GM18861 (cell line): Measurements from ENCODE around the gene PTPN11.
"Not testable (repeated sequence)": the region's sequence is repeated elsewhere in the genome, so short reads cannot be mapped to it uniquely, and the experiment has no call there.

Experiments
- ATAC-seq: cut with Tn5 transposase; IDR thresholded peaks from one replicate; pipeline ENCODE4 v1.9.1; 2021; ENCODE audit not compliant: unreplicated experiment

Gene PTPN11

GRCh38 chr12:112418608-112419296, at the start of gene PTPN11:
Gene PTPN11, plus strand, starts transcription at chr12:112418947. Its CDS starts 165 bp downstream, at chr12:112419112.
- ATAC-seq: peak; percentile 69

DNA sequence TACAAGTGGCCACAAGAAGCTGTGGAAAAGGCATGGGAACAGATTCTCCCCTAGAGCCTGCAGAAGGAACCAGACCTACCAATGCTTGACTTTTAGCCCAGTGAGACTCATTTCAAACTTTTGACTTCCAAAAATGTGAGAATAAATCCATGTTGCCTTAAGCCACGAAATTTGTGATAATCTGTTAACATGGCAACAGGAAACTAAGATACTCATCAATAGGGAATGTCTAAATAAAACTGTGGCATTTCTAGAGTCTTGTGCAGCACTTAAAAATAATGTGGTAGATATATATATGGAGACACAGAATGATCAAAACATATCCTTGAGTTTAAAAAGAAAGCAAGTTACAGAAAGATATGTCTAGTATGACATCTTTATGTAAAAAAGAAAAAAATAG, 48.5 kb upstream of the PTPN11 start:
- no peak for ATAC-seq

GRCh38 chr12:112370868-112371510, 47.8 kb upstream of the PTPN11 start:
- no peak for ATAC-seq

DNA sequence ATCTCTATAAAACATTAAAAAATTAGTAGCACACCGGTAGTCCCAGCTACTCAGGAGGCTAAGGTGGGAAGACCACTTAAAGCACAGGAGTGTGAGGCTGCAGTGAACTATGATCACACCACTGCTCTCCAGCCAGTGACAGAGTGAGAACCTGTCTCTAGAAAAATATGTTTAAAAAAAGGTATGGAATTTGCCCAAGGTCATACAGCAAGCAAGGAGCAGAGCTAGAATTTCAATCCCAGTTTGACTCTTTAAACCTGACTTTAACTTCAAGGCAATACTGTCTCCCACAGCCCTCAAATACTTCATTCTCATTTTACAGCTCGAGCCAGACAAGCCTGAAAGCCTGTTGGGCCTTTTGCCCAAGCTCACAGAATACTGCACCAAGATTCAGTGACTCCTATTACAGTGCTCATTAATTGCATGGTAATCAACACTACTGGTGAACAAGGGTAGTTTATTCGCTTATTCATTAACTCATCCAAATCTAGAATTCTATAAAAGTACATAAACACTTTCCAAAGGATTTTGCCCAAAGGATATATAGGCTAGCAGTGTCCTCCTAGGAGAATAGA, 44.5 kb upstream of the PTPN11 start:
- ATAC-seq: no peak

DNA sequence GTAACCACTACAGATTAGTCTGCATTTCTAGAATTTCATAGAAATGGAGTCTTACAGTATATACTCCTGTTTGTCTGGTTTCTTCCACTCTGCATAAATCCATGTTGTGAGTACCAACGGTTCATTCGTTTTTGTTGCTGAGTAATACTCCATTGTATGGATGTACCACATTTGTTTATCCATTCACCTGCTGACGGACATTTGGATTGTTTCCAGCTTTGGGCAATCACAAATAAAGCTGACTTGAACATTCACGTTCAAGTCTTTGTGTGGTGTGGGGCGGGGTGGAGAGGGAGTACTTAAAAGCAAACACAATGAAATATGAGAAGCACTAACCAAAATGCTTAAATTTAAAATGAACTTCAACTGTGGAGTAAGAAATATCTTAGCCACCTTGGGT, 43.6 kb upstream of the PTPN11 start:
- no peak for ATAC-seq

DNA sequence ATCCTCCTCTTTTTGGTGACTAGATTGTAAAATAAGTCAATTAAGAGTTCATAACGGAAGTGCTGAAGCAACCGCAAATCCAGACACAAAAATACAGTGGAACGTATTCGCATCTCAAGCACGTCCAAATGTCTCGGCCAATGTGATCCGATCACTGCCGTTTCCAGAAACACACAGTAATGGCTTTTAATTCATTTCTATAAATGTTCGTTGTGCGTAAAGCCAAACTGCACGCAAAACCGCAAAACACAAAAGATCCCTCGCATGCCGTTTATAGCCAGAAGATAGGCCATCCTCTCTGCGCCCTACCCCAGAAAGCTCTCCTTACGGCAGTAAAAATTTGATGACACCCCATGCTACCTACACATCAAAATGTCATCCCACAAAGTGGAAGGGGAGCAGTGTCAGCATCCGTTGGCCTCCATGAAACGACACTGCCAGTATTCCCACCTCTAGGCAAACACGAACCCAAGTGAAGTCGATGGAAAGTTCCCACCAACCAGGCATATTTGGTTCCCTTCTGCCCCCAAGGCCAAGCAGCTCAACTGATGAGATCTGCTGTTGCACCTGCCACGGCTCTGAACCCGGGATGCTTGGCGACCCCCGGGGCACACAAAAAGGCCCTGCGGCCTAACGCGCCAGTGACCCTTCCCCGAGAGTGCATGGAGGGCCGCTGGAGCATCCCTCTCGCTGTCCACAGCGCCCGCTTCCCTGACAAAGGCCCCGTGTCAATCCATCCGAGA, 37.9 kb upstream of the PTPN11 start:
- no peak for ATAC-seq

GRCh38 chr12:112381406-112381882, 37.3 kb upstream of the PTPN11 start:
- peak; percentile 33 for ATAC-seq

DNA sequence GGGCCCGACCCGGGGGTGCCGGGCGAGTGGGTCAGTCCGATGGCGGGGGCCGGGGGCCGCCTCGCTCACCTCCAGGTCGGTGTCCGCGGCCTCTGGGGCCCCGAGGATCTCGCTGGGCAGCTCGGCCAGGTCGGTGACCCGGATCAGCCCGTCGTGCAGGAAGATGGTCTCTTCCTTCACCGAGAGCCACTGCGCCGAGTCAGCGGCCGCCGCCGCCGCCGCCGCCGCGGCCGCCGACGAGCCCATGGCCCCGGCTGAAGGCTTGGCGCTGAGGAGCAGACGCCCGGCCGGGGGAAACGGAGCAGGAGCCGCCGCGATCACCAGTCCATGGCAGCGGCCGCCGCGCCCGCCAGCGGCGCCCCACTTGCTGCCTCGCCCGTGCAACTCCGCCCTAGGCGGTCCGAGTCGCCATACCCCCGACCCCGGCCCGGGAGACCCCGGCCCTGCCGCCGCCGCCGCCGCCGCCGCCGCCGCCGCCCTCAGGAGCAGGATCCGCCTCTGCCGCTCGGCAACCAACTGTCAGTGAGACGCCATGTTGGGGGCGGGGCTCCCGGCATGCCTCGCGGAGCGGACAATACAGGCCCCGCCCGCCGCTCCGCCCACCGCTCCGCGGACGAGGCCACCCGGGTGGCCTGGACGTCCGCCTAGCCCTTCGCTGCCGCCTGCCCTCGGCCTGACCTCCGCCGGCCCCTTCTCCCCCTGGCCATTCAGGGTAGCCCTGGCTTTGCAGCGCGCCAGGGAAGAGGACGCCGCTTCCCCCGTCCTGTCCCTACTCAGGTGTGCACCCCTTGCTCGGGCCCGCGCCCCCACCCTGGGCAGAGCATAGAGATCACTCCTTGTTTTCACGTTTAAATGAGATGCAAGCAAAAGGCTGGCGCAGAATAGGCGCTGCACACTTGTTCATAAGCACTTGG, 36.6 kb upstream of the PTPN11 start, which contains the start of gene HECTD4:
Gene HECTD4 (minus strand): TSS at position 549 of the 914 bp plus-strand sequence. CDS start 303 bp downstream, at position 246.
- peak; percentile 79 for ATAC-seq

DNA sequence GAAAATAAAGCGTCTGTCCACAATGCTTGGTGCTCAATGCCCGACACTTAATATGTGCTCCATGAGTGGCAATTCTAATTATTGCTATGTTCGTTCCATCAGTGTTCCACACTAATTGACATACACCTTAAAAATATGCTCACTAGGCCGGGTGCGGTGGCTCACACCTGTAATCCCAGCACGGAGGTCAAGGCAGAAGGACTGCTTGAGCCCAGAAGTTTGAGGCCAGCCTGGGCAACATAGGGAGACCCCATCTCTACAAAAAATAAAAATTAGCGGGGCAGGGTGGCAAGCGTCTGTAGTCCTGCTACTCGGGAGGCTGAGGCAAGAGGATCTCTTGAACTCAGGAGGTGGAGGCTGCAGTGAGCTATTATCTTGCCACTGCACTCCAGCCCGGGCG, 35.9 kb upstream of the PTPN11 start:
- no peak for ATAC-seq

GRCh38 chr12:112386726-112387125, 32.0 kb upstream of the PTPN11 start:
- ATAC-seq: no peak

DNA sequence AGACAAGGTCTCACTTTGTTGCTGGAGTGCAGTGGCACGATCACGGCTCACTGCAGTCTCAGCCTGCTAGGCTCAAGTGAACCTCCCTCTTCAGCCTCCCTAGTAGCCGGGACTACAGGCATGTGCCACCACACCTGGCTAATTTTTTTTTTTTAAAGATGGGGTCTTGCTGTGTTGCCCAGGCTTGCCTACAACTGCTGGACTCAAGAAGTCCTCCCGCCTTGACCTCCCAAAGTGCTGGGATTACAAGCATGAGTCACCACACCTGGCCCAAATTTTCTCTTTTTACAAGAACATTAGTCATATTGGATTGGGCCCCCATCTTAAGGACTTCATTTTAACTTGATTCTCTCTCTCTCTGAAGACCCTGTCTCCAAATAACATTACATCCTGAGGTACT, 29.5 kb upstream of the PTPN11 start:
- no peak for ATAC-seq

- ATAC-seq: not testable (repeated sequence)
These were observed 28.7 kb upstream of the PTPN11 start for GRCh38 chr12:112389922-112390654.

DNA sequence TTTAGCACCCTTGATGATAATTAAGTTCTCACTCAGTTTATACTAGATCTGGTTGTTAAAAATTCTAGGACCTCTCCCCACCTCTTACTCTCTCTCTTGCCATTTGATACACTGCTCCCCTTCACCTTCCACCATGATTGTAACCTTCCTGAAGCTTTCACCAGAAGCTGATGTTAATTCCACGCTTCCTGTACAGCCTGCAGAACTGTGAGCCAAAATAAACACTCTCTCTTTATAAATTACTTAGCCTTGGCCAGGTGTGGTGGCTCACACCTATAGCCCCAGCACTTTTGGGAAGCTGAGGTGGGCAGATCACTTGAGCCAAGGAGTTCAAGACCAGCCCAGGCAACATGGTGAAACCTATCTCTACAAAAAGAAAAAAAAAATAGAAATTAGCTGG, 25.4 kb upstream of the PTPN11 start:
- ATAC-seq: no peak

- no peak for ATAC-seq
These were observed 17.7 kb upstream of the PTPN11 start for GRCh38 chr12:112401054-112401453.

GRCh38 chr12:112401903-112402498, 16.7 kb upstream of the PTPN11 start:
- ATAC-seq: no peak

DNA sequence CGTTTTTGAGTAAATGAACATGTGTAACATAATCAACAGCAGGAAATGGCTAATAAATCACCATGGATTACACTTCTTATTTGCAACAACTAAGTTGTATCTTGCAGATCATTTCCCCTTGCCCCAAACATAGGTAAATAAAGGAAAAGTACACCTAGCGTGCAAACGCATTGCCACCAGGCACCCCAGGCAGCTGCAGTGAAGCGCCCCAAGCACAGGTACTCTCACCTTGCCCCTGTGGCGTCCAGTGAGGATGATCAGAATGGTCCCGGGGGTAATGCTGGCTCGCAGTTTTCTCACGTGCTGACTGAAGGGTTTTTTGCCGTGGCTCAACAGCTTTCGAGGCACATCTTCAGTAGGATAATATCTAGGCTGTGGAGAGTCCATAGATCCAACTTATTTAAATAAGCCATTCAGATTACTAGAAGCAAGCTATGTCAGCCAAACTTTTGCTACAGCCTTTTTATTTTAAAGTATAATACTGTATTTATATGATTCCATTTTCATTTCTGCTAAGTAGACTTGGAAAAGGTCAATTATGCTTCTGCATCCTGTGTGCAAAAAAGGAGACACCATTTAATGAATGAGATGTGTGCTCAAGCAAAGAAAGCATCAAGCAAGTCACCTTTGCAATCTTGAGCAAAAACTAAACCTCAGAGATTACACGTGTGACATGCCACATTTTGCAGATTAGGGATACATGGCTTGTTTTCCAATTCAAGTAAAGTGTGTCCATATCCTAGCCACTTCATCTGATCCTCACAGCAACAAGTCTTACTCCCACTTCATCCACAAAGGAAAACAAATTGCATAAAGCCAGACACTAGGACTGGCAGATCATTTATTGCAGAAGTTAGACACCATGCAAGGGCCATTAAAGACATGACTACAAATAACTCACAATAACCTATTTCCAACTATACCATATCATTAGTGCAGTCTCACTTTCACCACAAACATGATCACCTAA, 11.9 kb upstream of the PTPN11 start:
- ATAC-seq: no peak

GRCh38 chr12:112407683-112408082, 11.1 kb upstream of the PTPN11 start:
- ATAC-seq: not testable (repeated sequence)

- ATAC-seq: no peak
These were observed 10.1 kb upstream of the PTPN11 start for GRCh38 chr12:112408621-112409020.
